ENCODE measurements around the gene LGALS8.
"Not testable (repeated sequence)": the region's sequence is repeated elsewhere in the genome, so short reads cannot be mapped to it uniquely, and the experiment has no call there.

The LGALS8 gene

GRCh38 chr1:236494586-236495466, 29.0 kb upstream of the LGALS8 start:
- Histone ChIP-seq H3K9me3 (ENCODE audit: control insufficient read depth in 1 of 2, low read length in 2 of 2) (no peaks in the 10 kb centered on the region), H3K4me3 (ENCODE audit: low read depth in 1 of 2, low read length in 2 of 2) (no peak overlapping the region), H3K4me1 (ENCODE audit: control insufficient read depth in 1 of 2, insufficient read depth in 2 of 2, low read length in 2 of 2) (no peaks in the 10 kb centered on the region), H3K27ac (ENCODE audit: low read length) (no peak overlapping the region), H3K36me3 (ENCODE audit: control insufficient read depth in 1 of 2, insufficient read depth in 2 of 2, low read length in 2 of 2) (no peaks in the 10 kb centered on the region), H3K27me3 (ENCODE audit: low read depth, low read length) (no peaks in the 10 kb centered on the region)

DNA sequence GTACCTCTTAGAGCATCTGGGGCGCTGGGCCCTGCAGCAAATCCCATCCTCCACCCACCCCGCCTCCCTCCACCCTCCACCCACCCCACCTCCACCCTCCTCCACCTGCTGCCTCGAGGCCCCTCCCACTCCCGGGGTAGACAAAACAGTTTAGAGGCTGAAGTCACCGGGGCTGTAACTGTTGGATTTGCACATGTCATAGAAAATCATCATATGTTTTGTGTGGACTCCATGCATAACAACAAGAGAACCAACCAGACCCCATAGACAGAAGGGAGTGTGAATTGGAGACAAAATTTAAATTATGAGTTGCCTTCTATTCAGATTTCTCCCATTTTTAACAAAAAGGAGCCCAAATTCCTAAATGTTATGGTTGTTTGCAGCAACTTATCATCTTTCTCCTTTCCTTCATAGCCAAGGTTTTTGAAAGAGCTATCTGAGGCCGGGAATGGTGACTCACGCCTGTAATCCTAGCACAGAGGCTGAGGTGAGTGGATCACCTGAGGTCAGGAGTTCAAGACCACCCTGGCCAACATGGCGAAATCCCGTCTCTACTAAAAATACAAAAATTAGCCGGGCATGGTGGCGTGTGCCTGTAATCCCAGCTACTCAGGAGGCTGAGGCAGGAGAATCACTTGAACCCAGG, 28.2 kb upstream of the LGALS8 start:
- Histone ChIP-seq H3K36me3 (ENCODE audit: control insufficient read depth in 1 of 2, insufficient read depth in 2 of 2, low read length in 2 of 2) (no peaks in the 10 kb centered on the region), H3K27ac (ENCODE audit: low read length) (no peak overlapping the region), H3K4me3 (ENCODE audit: low read depth in 1 of 2, low read length in 2 of 2) (no peak overlapping the region), H3K9me3 (ENCODE audit: control insufficient read depth in 1 of 2, low read length in 2 of 2) (no peaks in the 10 kb centered on the region), H3K27me3 (ENCODE audit: low read depth, low read length) (no peaks in the 10 kb centered on the region), H3K4me1 (ENCODE audit: control insufficient read depth in 1 of 2, insufficient read depth in 2 of 2, low read length in 2 of 2) (no peaks in the 10 kb centered on the region)

- Histone ChIP-seq H3K4me1 (ENCODE audit: control insufficient read depth in 1 of 2, insufficient read depth in 2 of 2, low read length in 2 of 2) (peaks cover 0 to 5% of the 10 kb centered on the region in 2 donors), H3K27ac (ENCODE audit: low read length) (no peak overlapping the region), H3K27me3 (ENCODE audit: low read depth, low read length) (no peaks in the 10 kb centered on the region), H3K4me3 (ENCODE audit: low read depth in 1 of 2, low read length in 2 of 2) (no peak overlapping the region), H3K36me3 (ENCODE audit: control insufficient read depth in 1 of 2, insufficient read depth in 2 of 2, low read length in 2 of 2) (no peaks in the 10 kb centered on the region), H3K9me3 (ENCODE audit: control insufficient read depth in 1 of 2, low read length in 2 of 2) (no peaks in the 10 kb centered on the region)
These were observed 25.9 kb upstream of the LGALS8 start for GRCh38 chr1:236497908-236498307.

GRCh38 chr1:236501093-236501492, 22.7 kb upstream of the LGALS8 start:
- no peaks in the 10 kb centered on the region for H3K27me3 ChIP-seq (ENCODE audit: low read depth, low read length)

GRCh38 chr1:236502579-236502971, 21.2 kb upstream of the LGALS8 start:
- Histone ChIP-seq H3K9me3 (ENCODE audit: control insufficient read depth in 1 of 2, low read length in 2 of 2) (no peaks in the 10 kb centered on the region), H3K27me3 (ENCODE audit: low read depth, low read length) (no peaks in the 10 kb centered on the region), H3K4me3 (ENCODE audit: low read depth in 1 of 2, low read length in 2 of 2) (peak overlapping the region in 1 of 2 donors; percentile 49), H3K27ac (ENCODE audit: low read length) (no peak overlapping the region), H3K36me3 (ENCODE audit: control insufficient read depth in 1 of 2, insufficient read depth in 2 of 2, low read length in 2 of 2) (no peaks in the 10 kb centered on the region), H3K4me1 (ENCODE audit: control insufficient read depth in 1 of 2, insufficient read depth in 2 of 2, low read length in 2 of 2) (peaks cover 0 to 10% of the 10 kb centered on the region in 2 donors)

More at GRCh38 chr1:236501093-236501492, 22.7 kb upstream of the LGALS8 start:
- H3K36me3 ChIP-seq (ENCODE audit: control insufficient read depth in 1 of 2, insufficient read depth in 2 of 2, low read length in 2 of 2), result no peaks in the 10 kb centered on the region
- H3K9me3 ChIP-seq (ENCODE audit: control insufficient read depth in 1 of 2, low read length in 2 of 2), result no peaks in the 10 kb centered on the region
- no peak overlapping the region for H3K4me3 ChIP-seq (ENCODE audit: low read depth in 1 of 2, low read length in 2 of 2)
- H3K27ac ChIP-seq (ENCODE audit: low read length), result no peak overlapping the region
- H3K4me1 ChIP-seq (ENCODE audit: control insufficient read depth in 1 of 2, insufficient read depth in 2 of 2, low read length in 2 of 2), result peaks cover 0 to 10% of the 10 kb centered on the region in 2 donors

- Histone ChIP-seq H3K4me1 (ENCODE audit: control insufficient read depth in 1 of 2, insufficient read depth in 2 of 2, low read length in 2 of 2) (peaks cover 0 to 10% of the 10 kb centered on the region in 2 donors), H3K4me3 (ENCODE audit: low read depth in 1 of 2, low read length in 2 of 2) (peak overlapping the region; percentile 34 to 49), H3K27me3 (ENCODE audit: low read depth, low read length) (no peaks in the 10 kb centered on the region), H3K36me3 (ENCODE audit: control insufficient read depth in 1 of 2, insufficient read depth in 2 of 2, low read length in 2 of 2) (no peaks in the 10 kb centered on the region), H3K27ac (ENCODE audit: low read length) (no peak overlapping the region), H3K9me3 (ENCODE audit: control insufficient read depth in 1 of 2, low read length in 2 of 2) (no peaks in the 10 kb centered on the region)
These were observed 20.7 kb upstream of the LGALS8 start for GRCh38 chr1:236502972-236503639.

GRCh38 chr1:236504338-236504737, 19.4 kb upstream of the LGALS8 start:
- not testable (repeated sequence) for H3K27me3 ChIP-seq (ENCODE audit: low read depth, low read length); H3K36me3 ChIP-seq (ENCODE audit: control insufficient read depth in 1 of 2, insufficient read depth in 2 of 2, low read length in 2 of 2); H3K4me3 ChIP-seq (ENCODE audit: low read depth in 1 of 2, low read length in 2 of 2); H3K4me1 ChIP-seq (ENCODE audit: control insufficient read depth in 1 of 2, insufficient read depth in 2 of 2, low read length in 2 of 2); H3K9me3 ChIP-seq (ENCODE audit: control insufficient read depth in 1 of 2, low read length in 2 of 2); H3K27ac ChIP-seq (ENCODE audit: low read length)

DNA sequence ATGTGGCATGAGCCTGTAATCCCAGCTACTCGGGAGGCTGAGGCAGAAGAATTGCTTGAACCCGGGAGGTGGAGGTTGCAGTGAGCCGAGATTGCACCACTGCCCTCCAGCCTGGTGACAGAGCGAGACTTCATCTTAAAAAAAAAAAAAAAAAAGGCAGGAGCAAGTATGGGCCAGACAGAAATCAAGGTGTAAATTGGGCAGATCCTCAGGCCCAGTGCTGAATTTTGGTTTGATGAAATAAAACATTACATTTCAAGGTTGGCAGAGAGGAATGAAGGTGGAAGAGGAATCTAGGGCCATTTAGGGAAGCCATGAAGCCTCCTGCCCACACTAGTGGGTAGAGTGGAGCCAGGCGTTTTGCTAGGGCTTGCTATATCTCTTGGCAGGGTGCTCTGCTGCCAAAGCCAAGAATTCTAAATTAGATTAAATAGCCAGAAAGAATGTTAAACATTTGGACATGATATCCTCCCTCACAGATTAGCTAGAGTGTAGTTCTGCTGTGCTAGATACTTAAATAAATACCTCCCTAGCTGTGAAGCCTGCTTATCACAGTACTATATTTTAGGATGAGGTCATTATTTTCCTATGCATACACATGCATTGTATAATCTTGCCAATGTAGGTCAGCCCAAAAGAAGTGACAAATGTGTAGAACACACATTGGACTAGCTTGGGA, 16.6 kb upstream of the LGALS8 start:
- H3K4me3 ChIP-seq (ENCODE audit: low read depth in 1 of 2, low read length in 2 of 2), result no peak overlapping the region
- H3K4me1 ChIP-seq (ENCODE audit: control insufficient read depth in 1 of 2, insufficient read depth in 2 of 2, low read length in 2 of 2), result peaks cover 0 to 10% of the 10 kb centered on the region in 2 donors
- no peaks in the 10 kb centered on the region for H3K27me3 ChIP-seq (ENCODE audit: low read depth, low read length)
- H3K27ac ChIP-seq (ENCODE audit: low read length), result no peak overlapping the region
- H3K36me3 ChIP-seq (ENCODE audit: control insufficient read depth in 1 of 2, insufficient read depth in 2 of 2, low read length in 2 of 2), result no peaks in the 10 kb centered on the region
- no peaks in the 10 kb centered on the region for H3K9me3 ChIP-seq (ENCODE audit: control insufficient read depth in 1 of 2, low read length in 2 of 2)

DNA sequence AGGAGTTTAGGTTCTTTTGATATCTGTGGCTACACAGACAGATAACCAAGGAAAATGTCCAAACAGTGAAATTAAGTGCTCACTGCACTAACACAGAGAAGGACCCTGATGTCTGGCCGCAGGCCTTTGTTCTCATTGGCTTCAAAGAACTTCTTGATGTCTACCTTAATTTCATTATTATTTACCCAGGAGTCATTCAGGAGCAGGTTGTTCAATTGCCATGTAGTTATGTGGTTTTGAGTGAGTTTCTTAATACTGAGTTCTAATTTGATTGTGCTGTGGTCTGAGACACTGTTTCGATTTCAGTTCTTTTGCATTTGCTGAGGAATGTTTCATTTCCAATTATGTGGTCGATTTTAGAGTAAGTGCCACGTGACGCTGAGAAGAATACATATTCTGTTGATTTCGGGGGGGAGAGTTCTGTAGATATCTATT, 15.2 kb upstream of the LGALS8 start:
- no peaks in the 10 kb centered on the region for H3K9me3 ChIP-seq (ENCODE audit: control insufficient read depth in 1 of 2, low read length in 2 of 2)
- H3K36me3 ChIP-seq (ENCODE audit: control insufficient read depth in 1 of 2, insufficient read depth in 2 of 2, low read length in 2 of 2), result no peaks in the 10 kb centered on the region
- H3K4me3 ChIP-seq (ENCODE audit: low read depth in 1 of 2, low read length in 2 of 2), result no peak overlapping the region
- no peaks in the 10 kb centered on the region for H3K27me3 ChIP-seq (ENCODE audit: low read depth, low read length)
- no peaks in the 10 kb centered on the region for H3K4me1 ChIP-seq (ENCODE audit: control insufficient read depth in 1 of 2, insufficient read depth in 2 of 2, low read length in 2 of 2)
- no peak overlapping the region for H3K27ac ChIP-seq (ENCODE audit: low read length)

- H3K36me3 ChIP-seq (ENCODE audit: control insufficient read depth in 1 of 2, insufficient read depth in 2 of 2, low read length in 2 of 2), result no peaks in the 10 kb centered on the region
- no peak overlapping the region for H3K27ac ChIP-seq (ENCODE audit: low read length)
- H3K9me3 ChIP-seq (ENCODE audit: control insufficient read depth in 1 of 2, low read length in 2 of 2), result no peaks in the 10 kb centered on the region
- no peaks in the 10 kb centered on the region for H3K4me1 ChIP-seq (ENCODE audit: control insufficient read depth in 1 of 2, insufficient read depth in 2 of 2, low read length in 2 of 2)
- no peak overlapping the region for H3K4me3 ChIP-seq (ENCODE audit: low read depth in 1 of 2, low read length in 2 of 2)
- no peaks in the 10 kb centered on the region for H3K27me3 ChIP-seq (ENCODE audit: low read depth, low read length)
These were observed 14.6 kb upstream of the LGALS8 start for GRCh38 chr1:236509203-236509602.
